ENCODE results near the gene SCARB1. TPM values are rescaled to one million over a fixed set of nuclear protein-coding genes. Genes with fewer than 3 reads are reported as not detected.

Gene SCARB1
- total and polyA plus RNA-seq, 9 of the 15 experiments (the other 6 are each of a cell fraction or from before 2014, with no cell fraction given) = 0.56 to 157 (median 52.8) TPM

- TF ChIP-seq CUX1 (CRISPR knock-in tag; IDR thresholded peaks at IDR 0.05) = no peak
- TF ChIP-seq VEZF1 (CRISPR knock-in tag; IDR thresholded peaks at IDR 0.05) = no peak
- no peak for TF ChIP-seq CEBPZ (IDR thresholded peaks at IDR 0.05; ENCODE audit: borderline replicate concordance, low read depth, low read length)
- TF ChIP-seq TSC22D4 (tag; IDR thresholded peaks at IDR 0.05) = no peak
- TF ChIP-seq TAF9B (IDR thresholded peaks at IDR 0.05; ENCODE audit: partially characterized antibody) = no peak
- no peak for TF ChIP-seq ZBTB8A (IDR thresholded peaks at IDR 0.05; ENCODE audit: partially characterized antibody)
- no peak for TF ChIP-seq ZNF263 (CRISPR knock-in tag; IDR thresholded peaks at IDR 0.05; ENCODE audit: borderline replicate concordance)
- no peak for TF ChIP-seq RCOR1 (IDR thresholded peaks at IDR 0.05; ENCODE audit: borderline replicate concordance in 1 of 2, low read depth in 2 of 2, low read length in 2 of 2)
Observed at GRCh38 chr12:124841558-124841945, 22.1 kb downstream of the SCARB1 start (continued).
